ENCODE data around the gene MEGF6.

Gene MEGF6

DNA sequence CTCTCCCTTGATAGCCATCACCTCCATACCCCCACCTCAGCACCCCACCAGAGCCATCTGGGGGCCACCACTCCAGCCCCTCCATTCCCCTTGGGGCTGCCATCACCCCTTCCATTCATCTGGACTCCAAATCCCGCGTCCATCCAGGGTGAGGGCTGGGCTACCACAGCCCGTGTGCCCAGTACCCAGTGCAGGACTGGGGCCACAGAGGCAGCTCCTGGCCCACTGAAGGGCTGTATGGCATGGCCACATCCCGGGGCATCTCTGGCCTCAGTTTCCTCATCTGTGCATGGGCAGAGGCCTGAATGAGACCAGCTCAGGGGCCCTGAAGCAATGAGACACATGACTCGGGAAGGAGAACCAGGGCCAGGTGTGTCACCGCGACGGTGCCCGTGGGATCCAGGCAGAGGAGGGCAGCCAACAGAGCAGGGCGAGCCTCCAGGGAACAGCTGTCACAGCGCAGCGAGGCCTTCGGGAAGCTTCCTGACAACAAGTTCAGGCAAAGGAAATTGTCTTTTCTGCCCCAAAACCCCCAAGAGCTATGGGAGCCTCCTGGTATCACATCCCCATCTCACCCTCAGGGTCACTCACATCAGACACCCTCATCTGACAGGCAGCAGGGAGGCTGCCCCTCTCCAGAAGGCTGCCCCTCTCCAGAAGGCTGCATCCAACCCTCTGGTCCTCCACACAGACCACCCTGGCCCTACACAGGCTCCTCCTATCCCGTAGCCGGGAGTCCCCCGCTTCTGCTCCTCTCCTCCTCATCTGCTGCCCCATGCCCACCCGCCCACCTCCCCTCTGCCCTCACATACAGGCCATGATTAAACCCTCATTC, 76.3 kb downstream of the MEGF6 start:
- DNase-seq, result peak; percentile 27

DNA sequence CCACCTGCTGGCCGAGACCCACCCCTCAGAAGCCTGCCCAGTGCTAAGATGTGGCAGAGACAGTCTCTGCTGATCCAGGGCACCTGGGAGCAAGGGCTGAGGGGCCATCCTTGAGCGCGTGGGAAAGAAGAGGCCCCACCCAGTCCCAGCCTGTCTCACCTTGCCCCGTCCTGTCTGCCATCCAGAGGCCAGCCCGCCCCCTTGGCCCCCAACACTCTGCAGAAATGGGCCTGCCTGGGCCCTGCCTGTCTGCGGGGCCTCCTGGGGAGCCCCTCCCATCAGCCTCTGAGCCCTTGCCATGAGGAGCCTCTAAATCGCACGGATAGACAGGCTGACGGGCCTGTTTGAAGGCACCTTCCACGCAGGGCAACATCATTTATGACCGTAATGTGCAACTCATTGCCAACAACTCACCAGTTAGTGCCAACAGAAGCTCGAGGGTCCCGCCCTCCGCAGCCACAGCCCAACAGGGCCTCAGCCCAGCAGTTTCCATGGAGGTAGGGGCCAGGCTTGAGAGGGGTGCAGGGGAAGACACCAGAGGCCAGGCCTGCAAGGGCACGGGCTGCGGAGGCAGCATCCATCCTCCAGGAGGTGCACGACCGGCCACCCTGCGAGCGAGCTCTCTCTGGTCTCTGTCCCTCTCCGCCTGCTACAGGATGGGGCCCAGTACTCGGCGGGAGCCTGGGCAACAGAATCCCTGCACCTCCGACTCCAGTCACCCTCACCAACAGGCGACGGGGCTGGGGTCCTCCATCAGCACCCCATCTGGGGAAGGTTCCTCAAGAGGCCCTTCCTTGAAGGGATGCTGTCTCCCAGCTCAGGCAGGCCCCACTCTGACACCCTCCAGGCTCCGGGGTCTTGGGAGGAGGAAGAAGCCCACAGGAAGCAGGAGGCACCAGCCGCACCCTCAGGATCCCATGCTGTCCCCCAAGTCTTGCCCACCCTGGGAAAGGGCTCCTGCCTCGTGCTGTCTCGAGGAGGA, 78.0 kb downstream of the MEGF6 start:
- no peak for DNase-seq

DNA sequence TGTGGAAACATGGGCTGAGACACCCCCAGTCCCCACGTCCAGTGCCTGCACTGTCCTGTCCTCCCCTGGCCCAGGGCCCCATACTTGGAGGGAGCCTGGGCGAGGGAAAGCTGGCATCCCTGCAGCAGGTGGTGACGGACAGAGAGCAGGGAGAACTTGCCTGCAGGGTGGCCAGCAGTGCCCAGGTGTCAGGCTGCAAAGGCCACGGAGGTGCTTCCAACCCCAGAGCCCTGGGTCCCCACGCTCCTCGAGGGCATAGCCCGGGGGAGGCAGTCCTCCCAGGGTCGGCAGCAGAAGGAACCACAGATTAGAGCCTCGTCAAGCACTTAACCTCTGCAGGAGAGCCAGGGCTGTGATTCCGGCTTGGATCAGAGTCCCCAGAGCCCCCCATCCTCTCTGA, 79.4 kb downstream of the MEGF6 start:
- no peak for DNase-seq

DNA sequence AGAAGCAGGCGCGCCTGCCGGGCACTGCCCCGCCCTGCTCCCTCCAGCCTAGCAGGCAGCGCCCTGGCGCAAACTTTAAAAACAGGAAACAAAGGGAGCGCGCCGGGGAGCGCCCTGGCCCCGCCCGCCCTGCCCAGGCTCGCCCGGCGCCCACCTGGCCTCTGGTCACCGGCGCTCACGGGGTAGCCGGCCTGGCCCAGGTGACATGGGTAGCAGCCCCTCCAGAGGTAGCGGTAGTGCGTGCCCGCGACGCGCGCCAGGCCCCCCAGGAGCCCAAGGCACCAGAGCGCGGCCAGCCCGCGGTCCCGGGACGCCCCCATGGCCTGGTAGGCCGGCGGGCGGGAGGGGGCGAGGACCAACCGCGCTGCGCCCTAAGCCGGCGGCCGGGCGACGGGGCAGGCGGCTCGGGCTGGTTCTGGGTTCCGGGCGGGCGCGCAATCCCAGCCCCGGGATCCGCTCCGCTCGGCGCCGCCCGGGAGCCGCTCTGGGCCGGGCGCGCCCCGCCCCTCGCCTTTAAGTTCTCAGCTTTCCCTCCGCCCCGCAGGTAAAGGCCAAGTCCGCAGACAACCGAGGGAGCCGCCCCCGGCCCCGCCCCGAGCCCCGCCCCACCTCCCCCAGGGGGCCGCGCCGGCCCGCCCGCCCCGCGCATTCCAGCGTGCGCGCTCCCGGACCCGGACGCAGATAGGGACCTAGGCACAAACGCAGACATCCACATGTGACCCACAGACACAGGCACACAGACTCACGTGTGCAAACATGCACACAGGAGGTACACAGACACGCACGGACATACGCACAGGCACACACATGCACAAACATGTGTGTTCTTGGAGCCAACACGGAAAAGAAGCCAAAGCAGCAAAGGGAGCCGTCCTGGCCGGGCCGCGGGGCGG, 80.1 kb downstream of the MEGF6 start:
- no peak for DNase-seq

DNA sequence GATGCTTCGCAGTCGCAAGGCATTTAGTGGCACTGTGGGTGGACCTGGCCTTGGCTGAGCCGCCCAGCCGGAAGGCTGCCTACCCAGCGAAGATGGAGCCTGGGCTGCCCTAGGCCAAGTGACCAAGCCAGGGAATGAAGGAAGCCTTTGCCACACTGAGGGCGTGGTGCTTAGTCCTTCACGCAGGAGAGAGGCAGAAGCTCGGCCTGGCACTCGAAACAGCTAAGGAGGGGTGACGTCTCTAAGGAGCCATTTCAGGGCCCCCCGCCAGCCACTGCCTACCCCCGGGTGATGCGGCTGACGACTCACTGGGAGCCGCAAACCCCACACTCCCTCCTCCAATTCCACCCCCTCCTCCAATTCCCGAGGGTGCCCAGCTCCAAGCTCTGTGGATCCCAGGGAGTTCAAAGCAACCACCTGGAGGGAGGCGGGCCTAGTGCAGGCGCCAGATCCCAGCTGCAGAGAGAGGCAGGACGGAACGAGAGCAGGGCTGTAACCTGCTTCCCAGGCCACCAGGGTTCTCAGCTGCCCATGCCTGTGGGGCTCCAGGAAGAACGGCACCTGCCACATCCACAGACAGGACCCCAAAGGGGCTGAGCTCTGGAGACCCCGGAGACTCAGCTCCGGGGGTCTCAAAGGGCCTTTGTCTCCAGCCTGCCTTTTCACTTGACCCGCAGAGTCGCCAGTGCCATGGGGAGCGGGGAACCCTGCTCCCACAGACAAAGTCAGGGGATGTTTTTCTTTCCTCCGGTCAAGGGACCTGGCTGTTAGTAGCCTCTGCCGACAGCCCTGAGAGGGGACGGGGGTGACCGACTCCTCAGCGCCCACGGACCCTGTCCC, 81.0 kb downstream of the MEGF6 start:
- peak; percentile 25 for DNase-seq

DNA sequence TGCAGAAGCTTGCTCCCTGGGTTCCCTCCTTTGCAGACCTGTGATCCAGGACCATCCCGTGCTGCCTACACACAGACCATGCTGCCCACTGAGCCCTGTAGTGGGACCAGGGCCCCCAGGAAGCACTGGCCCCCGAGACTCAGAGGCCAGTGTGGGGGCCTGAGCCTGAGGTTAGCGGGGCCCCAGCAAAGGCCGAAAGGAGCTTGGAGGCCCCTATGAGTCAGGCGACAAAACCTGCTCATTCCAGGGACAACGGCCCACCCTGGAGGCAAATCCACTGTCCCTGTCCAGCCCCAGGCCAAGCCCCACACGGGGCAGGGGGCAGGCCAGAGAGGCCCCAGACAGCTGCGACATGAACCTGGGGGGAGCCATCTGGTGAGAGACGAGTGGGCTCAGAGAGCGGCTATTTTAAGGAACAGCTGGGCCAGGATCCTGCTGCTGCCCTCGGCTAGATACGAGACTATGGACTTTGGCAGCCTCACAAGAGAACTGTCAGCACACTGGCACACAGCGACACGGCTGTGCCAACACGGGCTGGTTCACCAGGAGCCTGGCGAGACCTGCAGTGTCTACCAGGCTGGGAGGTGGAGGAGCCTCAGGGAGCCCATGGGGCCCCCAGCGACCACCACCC, 82.1 kb downstream of the MEGF6 start:
- DNase-seq, result no peak

DNA sequence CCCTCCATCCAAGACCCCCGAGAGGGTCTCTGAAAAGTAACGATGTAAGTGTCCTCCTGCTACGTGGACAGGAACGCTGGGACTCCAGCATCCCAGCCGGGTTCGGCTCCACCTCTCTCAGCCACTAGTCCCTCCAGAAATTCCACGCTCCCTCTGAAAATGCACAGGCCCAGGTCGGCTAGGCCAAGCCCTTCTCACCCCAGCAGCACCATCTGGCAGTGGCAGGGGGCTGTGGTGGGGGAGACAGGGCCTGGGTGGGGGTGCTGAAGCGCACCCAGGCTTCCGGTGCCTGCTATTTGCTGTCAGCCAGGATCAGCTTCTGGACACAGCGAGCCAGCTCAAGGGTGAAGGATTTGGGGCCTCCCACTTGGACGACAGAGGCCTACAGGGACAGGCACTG, 83.5 kb downstream of the MEGF6 start:
- no peak for DNase-seq

DNA sequence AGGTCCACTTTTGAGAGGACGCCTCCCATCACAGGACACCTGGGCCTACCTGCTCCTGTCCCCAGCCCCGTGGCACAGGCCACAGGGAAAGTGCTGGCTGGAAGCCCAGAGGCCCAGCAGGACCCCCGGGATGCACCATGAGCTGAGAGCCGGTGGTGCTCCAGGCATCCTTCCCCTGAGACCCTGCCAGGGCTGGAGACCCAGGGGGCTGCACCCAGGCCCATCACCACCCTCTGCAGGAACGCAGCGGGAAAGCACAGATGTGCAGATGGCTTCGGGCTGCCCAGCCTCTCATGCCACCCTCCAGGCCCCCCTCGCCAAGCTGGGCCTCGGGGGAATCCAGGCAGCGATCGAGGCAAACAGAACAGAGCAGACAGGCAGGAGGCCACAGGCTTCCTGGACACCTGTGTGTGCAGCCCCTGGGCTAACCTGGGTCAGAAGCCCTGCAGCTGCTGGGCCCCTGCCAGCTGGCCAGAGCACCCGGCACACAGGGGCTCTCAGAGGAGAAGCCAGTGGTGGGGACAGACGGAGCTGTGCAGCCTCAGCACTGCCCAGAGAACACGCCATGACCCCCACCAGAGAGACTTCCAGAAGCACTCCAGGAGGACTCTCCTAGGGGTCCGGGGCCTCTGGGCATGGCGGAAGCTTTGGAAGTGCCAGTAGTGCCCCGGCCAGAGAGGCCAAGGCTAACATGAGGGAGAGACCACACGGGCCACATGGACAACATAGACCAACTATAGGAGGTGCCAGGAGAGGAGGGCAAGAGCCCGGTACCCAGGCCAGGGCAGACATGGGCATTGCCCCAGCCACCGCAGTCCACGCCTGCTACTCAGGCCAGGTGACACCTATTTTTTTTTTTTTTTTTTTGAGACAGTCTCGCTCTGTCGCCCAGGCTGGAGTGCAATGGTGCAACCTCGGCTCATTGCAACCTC, 85.5 kb downstream of the MEGF6 start:
- DNase-seq, result no peak

DNA sequence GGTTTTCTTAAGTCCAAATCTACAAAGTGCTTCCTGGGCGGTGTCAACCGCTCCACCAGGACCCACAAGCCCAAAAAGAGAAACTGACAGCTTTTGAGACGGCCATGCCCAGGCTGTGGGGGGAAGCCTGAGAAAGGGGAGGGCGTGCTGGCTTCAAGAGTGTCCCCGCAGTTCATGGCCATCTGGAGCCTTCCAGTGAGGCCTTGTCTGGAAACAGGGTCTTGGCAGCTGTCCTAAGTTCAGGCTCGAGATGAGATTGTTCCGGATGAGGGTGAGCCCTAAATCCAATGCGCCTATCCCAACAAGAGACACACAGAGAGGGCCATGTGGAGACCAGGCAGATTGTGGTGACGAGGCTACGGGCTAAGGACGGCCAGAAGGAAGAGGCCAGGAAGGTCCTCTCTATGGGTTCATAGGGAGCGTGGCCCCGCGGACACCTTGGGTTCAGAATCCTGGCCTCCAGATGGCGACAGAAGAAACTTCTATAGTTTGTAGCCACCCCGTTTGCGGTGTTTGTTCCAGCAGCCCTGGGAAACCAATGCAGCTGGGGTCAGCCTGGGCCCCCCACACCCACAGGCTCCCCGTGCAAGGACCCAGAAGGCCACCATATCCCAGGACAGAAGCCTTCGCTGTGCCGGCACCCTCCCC, 86.6 kb downstream of the MEGF6 start:
- no peak for DNase-seq

DNA sequence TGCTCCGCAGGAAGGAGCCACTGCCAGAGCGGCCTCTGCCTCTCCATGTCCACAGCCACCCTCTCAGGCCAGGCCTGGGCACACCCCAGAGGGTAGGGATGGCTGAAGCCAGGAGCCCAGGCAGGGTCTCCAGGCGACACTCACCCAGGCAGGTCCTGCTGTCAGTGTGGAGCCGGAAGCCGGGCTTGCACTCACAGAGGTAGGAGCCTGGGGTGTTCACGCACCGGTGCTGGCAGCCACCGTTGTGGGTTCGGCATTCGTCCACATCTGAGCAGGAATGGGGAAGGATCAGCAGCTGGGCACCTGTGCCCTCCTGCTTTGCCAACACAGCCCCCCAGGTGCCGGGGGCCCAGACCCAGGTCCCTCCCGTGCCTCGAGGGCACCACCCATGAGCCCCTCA, 87.3 kb downstream of the MEGF6 start:
- DNase-seq, result no peak

DNA sequence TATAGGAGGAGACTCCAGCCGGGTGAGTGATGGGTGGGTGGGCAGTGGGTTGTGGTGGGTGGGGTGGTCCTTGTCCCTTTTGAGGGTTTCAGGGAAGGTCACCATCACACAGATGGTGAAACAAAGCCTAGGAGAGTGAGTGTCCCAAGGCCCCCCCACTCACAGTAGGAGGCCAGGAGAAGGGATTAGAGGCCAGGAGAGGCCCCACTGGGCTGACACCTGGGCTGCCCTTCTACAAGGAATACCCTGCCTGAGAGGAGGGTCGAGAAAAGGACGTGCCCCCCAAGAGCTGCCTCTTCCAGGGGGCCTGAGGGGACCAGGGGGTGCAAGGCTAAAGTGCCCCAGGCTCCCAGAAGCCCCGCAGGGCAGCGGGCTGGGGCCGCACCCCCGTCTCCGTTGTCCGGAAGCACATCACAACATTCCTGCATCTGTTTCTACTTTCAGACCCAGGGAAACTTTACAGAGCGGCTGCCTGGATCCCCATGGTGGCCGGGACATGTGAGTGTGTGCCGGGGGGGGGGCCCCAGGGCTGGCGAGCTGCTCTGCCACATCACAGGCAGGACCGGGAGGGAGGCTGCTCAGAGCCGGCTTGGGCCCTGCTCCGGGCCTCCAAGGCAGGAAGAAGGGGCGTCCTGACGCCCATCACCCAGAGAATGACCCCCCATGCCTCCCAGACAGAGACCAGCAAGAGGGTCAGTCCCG, 88.6 kb downstream of the MEGF6 start:
- no peak for DNase-seq

DNA sequence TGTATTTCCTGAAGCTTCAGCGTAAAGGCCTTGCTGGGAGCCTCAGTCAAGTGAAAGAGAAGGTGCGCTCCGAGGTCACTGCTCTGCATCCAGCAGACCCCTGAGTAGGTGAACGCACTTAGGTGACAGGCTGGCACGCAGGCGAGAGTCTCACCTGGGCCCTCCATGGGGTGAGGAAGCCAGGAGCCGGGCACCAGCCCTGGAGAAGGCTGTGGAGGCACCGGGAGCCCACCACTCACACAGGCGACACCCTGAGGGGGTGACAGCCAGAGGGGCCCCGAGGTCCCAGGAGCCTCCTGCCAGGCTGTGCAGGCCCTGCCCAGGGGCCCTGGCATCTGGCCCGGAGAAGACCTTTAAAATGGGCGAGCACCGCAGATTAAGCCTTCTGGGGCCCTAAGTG, 89.2 kb downstream of the MEGF6 start:
- no peak for DNase-seq

DNA sequence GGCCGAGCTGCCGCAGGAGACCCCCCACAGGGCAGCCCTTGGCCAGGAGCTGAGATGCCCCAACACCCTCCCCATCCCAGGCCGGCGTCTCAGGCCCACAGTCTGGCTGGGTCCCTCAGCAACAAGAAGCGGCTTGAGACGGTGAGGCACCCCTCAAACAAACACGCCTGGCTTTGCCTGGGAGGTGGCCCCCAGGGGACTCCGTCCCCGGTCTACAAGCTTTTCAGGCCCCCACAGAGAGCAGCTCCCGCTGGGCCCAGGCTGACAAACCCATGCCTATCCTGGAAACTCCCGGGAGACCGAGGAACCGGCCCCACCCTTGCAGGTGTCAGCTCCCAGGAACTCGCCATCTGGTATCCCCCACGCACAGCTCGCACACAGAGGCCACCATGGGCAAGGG, 89.9 kb downstream of the MEGF6 start:
- no peak for DNase-seq

DNA sequence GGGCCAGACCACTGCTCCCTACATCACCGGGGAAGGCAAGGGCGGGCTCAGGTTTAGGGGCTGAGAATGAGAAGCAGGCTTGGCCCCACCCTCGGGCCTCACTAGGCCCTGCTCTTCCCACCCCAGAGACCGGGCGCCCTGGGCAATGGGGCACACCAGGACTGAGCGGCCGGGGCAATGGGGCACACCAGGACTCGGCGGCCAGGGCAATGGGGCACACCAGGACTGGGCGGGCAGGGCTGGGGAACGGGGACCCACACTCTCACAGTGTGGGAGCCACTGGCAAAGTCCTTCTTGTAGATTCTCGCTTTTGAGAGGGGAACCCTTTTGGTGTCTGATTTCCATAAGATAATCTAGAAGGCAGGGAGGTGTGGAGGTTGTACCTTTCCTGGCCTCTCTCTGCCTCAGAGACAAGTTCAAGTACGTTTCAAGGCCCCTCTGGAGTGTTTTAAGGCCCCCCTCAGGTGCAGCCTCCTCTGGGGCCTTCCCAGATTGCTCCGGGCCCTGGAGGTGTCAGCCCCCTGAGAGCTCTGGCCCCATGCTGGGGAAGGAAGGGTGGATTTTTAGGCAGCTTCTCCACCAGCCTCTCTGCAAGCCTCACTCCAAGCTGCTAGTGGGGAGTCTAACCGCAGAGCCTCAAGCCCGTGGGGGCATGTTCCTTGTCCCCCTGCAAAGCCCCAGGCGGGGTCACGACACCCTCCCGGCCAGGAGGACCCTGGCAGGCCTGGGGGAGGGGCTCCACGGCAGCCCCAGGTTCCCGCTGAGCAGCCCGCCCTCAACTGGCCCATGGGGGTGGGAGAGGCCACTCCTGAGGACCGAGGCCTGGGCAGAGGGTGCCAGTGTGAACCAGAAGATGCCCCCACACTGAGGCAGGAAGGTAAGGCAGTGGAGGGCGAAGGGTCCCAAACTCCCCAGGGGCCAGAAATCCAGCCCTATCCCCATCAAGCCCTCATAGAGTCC, 90.6 kb downstream of the MEGF6 start:
- DNase-seq, result no peak

DNA sequence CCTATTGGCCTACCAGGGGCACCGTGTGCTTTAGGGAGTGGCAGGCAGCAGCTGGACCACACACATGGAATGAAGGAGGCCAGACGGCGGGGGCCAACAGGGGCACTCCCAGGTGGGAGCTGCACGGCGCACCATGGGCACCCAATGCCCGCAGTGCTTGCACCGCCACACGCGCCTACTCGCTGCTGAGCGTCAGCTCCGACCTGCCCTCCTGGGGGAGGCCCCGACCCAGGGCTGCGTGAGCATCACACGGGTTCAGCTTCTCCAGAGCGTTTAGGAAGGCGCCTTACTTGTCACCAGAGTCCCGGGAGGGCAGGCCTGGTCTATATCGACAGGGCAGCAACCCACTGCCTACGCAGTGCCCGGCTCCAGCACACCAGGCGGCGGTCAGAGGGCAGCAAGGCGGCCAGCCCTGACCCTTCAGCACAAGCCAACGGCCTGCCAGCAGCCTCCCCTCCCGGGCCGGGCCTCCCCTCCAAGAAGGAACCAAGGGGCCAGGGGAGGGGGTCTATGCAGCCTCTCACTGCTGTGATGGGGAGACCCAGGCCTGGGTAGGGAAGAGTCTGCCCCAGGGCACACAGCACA, 91.9 kb downstream of the MEGF6 start:
- no peak for DNase-seq

DNA sequence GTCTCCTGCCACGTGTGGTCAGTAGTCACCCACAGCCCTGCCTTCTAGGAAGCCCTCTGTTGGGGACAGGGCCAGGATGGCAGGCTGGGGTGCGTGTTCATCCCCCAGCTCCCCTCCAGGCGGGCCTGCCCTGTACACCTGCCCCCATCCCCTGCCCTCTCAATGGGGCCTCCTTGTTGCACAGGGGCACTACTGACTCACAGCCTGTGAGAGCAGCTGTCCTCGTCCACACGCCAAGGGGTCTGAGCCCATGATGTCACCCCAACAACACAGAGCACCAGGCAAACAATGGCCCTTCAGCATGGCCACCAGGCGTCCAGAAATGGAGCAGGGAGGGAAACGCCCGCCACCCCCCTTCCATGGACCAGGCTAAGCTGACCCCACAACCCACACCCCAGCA, 92.6 kb downstream of the MEGF6 start:
- DNase-seq, result no peak

DNA sequence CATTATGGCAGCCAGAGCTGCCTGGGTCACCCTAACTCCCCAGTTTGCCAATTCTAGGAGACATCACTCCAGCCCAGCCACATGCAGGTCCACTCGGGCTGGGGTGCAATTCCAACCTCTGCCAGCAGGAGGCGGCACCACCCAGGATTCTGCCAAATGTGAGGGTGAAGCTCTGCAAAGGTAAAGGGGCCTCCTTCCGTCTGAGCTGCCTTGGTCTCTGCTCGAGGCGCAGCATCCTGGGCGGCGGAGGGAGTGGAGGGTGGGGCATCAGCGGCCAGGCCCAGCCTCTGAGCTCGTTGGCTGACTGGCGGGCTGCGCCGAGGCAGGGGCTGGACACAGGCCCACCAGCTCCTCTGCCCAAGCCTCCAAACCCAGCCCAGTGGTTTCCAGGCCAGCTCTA, 93.1 kb downstream of the MEGF6 start:
- DNase-seq, result no peak

Measured in NCI-H1694 (cell line).